Vagina (tissue), 2 donors: ENCODE results near the gene ALDH1A1.

Experiments
- CTCF ChIP-seq, 3 experiments: fragments of 450-650 bp in 2 of 3; fragments of 200-600 bp in 1 of 3; sonication (generic) in 1 of 3; IDR thresholded peaks; one replicate each; pipeline ENCODE4 v1.5.1; 2017 to 2019; ENCODE audit warnings: antibody characterized with exemption in 3 of 3, mild to moderate bottlenecking in 2 of 3, moderate library complexity in 2 of 3
- POLR2A ChIP-seq, 2 donors: fragments of 450-650 bp; IDR thresholded peaks; one replicate each; pipeline ENCODE4 v1.6.1; 2017; ENCODE audit warnings: antibody characterized with exemption in 2 of 2, mild to moderate bottlenecking in 2 of 2, moderate library complexity in 2 of 2
- POLR2AphosphoS5 ChIP-seq, 2 donors: sonication (generic); formaldehyde crosslinking; IDR thresholded peaks; one replicate each; pipeline ENCODE4 v1.9.0; 2017; ENCODE audit warnings: antibody characterized with exemption in 2 of 2, mild to moderate bottlenecking in 2 of 2, low read depth in 1 of 2; ENCODE audit not compliant: insufficient read depth in 1 of 2

- TF ChIP-seq CTCF (IDR thresholded peaks at IDR 0.05) = no peak
- TF ChIP-seq POLR2AphosphoS5 (IDR thresholded peaks at IDR 0.05; ENCODE audit: insufficient read depth in 1 of 2, low read depth in 1 of 2) = peak in 1 of 2 donors; percentile 45
- no peak for TF ChIP-seq POLR2A (IDR thresholded peaks at IDR 0.05)
Observed at GRCh38 chr9:72986522-72987116, 33.8 kb upstream of the ALDH1A1 start.
